Fibroblast of the aortic adventitia (primary cell): ENCODE results near the gene SLC4A1. TPM values are rescaled to one million over a fixed set of nuclear protein-coding genes. Genes with fewer than 3 reads are reported as not detected.

ENCODE experiments used
- DNase-seq: peaks from one replicate; pipeline ENCODE4 v3.0.0-alpha.2; 2010; ENCODE audit warnings: low read depth
- H3K4me3 ChIP-seq: 2 replicates; pipeline ENCODE4 v1.5.1; 2011; ENCODE audit warnings: low read depth, mild to moderate bottlenecking, control low read depth, low read length, moderate library complexity
- CTCF ChIP-seq: IDR thresholded peaks from 2 replicates; pipeline ENCODE4 v1.5.1; 2011; ENCODE audit warnings: mild to moderate bottlenecking, low read length, control low read depth, inconsistent platforms; ENCODE audit not compliant: insufficient read depth
- total RNA-seq: library from RNA; depleted of rRNA; stranded (reverse); fragments of >200 nt; gene quantifications from 2 replicates; pipeline ENCODE4 v1.2.3, GENCODE V29; 2012; ENCODE audit warnings: low replicate concordance

SLC4A1 gene
- total RNA-seq, 1 donor = not detected

GRCh38 chr17:44312396-44313104, 44.6 kb upstream of the SLC4A1 start:
- DNase-seq = no peak
- no peak overlapping the region for H3K4me3 ChIP-seq
- TF ChIP-seq CTCF = no peak

- H3K4me3 ChIP-seq = no peak overlapping the region
- TF ChIP-seq CTCF = no peak
- DNase-seq = no peak
These were observed 43.7 kb upstream of the SLC4A1 start for GRCh38 chr17:44311562-44312181.

- no peak for DNase-seq
- TF ChIP-seq CTCF = no peak
- no peak overlapping the region for H3K4me3 ChIP-seq
These were observed 42.9 kb upstream of the SLC4A1 start for GRCh38 chr17:44310609-44311376.

- H3K4me3 ChIP-seq = no peak overlapping the region
- TF ChIP-seq CTCF = no peak
- no peak for DNase-seq
These were observed 42.3 kb upstream of the SLC4A1 start for GRCh38 chr17:44310188-44310587.

- DNase-seq = no peak
- no peak for TF ChIP-seq CTCF
- no peak overlapping the region for H3K4me3 ChIP-seq
These were observed 41.5 kb upstream of the SLC4A1 start for GRCh38 chr17:44309472-44309871.

- TF ChIP-seq CTCF = no peak
- H3K4me3 ChIP-seq = no peak overlapping the region
These were observed 40.9 kb upstream of the SLC4A1 start for GRCh38 chr17:44308865-44309264.

More at GRCh38 chr17:44308865-44309264, 40.9 kb upstream of the SLC4A1 start:
- DNase-seq = no peak
